Measurements from ENCODE around the gene PCGF3. TPM values are rescaled to one million over a fixed set of nuclear protein-coding genes. Genes with fewer than 3 reads are reported as not detected.
"Not testable (repeated sequence)": the region's sequence is repeated elsewhere in the genome, so short reads cannot be mapped to it uniquely, and the experiment has no call there.

The PCGF3 gene
- total RNA-seq, 4 donors from 2014 or later, result 31.0 to 67.1 (median 48.8) TPM

GRCh38 chr4:703336-704197 is 2.1 kb upstream of the PCGF3 start:
- DNase-seq (ENCODE audit: low spot score) (no peak), ATAC-seq (ENCODE audit: low FRiP score) (no peak)
- no peak for TF ChIP-seq CTCF (IDR thresholded peaks at IDR 0.05)

GRCh38 chr4:704198-704891 is 1.3 kb upstream of the PCGF3 start:
- ATAC-seq (ENCODE audit: low FRiP score) (no peak), DNase-seq (ENCODE audit: low spot score) (no peak)
- TF ChIP-seq CTCF (IDR thresholded peaks at IDR 0.05), result no peak

- DNase-seq (ENCODE audit: low spot score), result no peak
- TF ChIP-seq CTCF (IDR thresholded peaks at IDR 0.05), result no peak
- no peak for ATAC-seq (ENCODE audit: low FRiP score)
Observed at GRCh38 chr4:704971-705277, 708 bp upstream of the PCGF3 start.

- peak; percentile 6 for ATAC-seq (ENCODE audit: low FRiP score)
- DNase-seq (ENCODE audit: low spot score), result not testable (repeated sequence)
Observed at GRCh38 chr4:706083-706633, 526 bp downstream of the PCGF3 start.

- ATAC-seq (ENCODE audit: low FRiP score) (no peak), DNase-seq (ENCODE audit: low spot score) (no peak)
- TF ChIP-seq CTCF (IDR thresholded peaks at IDR 0.05), result no peak
Observed at GRCh38 chr4:706834-707598, 1.4 kb downstream of the PCGF3 start.

- TF ChIP-seq CTCF (IDR thresholded peaks at IDR 0.05), result no peak
Observed at GRCh38 chr4:707929-708630, 2.4 kb downstream of the PCGF3 start.

GRCh38 chr4:708631-708933 is 3.0 kb downstream of the PCGF3 start:
- ATAC-seq (ENCODE audit: low FRiP score) (no peak), DNase-seq (ENCODE audit: low spot score) (no peak)
- no peak for TF ChIP-seq CTCF (IDR thresholded peaks at IDR 0.05)

More at GRCh38 chr4:707929-708630, 2.4 kb downstream of the PCGF3 start:
- no peak for DNase-seq (ENCODE audit: low spot score)
- no peak for ATAC-seq (ENCODE audit: low FRiP score)

Data from omental fat pad (tissue), 4 donors.